IgD-negative memory B cell (primary cell): ENCODE results near the gene LAMP5. TPM values are rescaled to one million over a fixed set of nuclear protein-coding genes. Genes with fewer than 3 reads are reported as not detected.

Source experiments
- H3K27ac Mint-ChIP-seq, 3 donors: one replicate each; pipeline ENCODE4 v1.8.0; 2020 to 2022; ENCODE audit warnings: mild to moderate bottlenecking in 3 of 3, mixed read lengths in 3 of 3, moderate library complexity in 1 of 3
- H3K27me3 Mint-ChIP-seq: one replicate; pipeline ENCODE4 v1.8.0; 2021; ENCODE audit warnings: mixed read lengths
- H3K36me3 Mint-ChIP-seq: one replicate; pipeline ENCODE4 v1.8.0; 2020; ENCODE audit warnings: mild to moderate bottlenecking, mixed read lengths
- H3K4me1 Mint-ChIP-seq, 3 donors: one replicate each; pipeline ENCODE4 v1.8.0; 2020 to 2022; ENCODE audit warnings: mixed read lengths in 3 of 3, mild to moderate bottlenecking in 1 of 3
- H3K4me3 Mint-ChIP-seq, 4 donors: one replicate each; pipeline ENCODE4 v1.8.0; 2020 to 2022; ENCODE audit warnings: mild to moderate bottlenecking in 4 of 4, mixed read lengths in 4 of 4, moderate library complexity in 3 of 4
- H3K9me3 Mint-ChIP-seq, 3 donors: one replicate each; pipeline ENCODE4 v1.8.0; 2020 to 2021; ENCODE audit warnings: mixed read lengths in 3 of 3, mild to moderate bottlenecking in 1 of 3
- polyA plus RNA-seq: library from polyadenylated mRNA; unstranded; fragments of 300-500 nt; fragmentation: Illumina TruSeq; gene quantifications from one replicate; pipeline ENCODE4 v1.2.3, GENCODE V29; 2021

Gene LAMP5
- polyA plus RNA-seq, 1 donor from 2014 or later: 1.9 TPM

DNA sequence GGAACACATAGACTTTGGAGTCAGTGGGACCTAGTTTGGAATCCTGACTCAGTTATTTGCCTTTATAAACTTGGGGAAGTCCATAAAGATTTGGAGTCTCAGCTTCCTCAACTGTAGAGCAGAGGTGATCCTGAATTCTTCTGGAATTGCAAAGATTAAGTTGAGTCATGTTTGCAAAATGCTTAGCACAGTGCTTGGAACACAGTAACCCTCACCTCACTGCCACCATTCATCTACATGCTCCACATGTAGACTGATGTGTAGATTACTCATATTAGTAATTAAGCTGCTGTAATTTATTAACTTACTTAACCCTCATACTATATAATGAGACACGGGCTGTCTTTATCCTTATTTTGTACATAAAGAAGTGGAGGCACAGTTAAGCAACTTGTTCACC is 61.4 kb downstream of the LAMP5 start:
- H3K4me1 Mint-ChIP-seq: peaks cover 0 to 1% (median 0%) of the 10 kb centered on the region in 3 donors
- peaks cover 3% of the 10 kb centered on the region for H3K27me3 Mint-ChIP-seq
- no peak overlapping the region for H3K27ac Mint-ChIP-seq
- H3K4me3 Mint-ChIP-seq: no peak overlapping the region
- peaks cover 0 to 5% (median 0%) of the 10 kb centered on the region in 3 donors for H3K9me3 Mint-ChIP-seq
- no peaks in the 10 kb centered on the region for H3K36me3 Mint-ChIP-seq

DNA sequence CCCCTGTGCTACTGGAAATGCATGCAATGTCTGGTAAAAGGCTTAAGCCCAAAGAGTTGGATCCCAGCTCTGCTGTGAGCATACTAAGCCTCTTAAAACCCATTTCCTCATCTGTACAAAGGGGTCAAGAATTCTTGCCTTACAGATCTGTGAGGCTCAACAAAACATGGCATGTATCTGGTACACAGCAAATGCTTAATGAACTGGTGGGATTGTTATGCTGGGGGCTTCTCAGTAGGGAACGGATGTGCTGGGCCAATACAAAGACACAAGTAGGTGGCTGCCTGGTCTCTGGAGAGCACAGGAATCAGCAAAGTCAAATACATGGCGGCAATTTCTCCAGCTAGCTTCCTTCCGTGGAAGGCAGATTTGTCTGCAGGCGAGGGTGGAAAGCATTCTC is 62.3 kb downstream of the LAMP5 start:
- Mint-ChIP-seq H3K27ac (no peak overlapping the region), H3K36me3 (no peaks in the 10 kb centered on the region), H3K4me1 (peaks cover 0 to 1% (median 0%) of the 10 kb centered on the region in 3 donors), H3K4me3 (no peak overlapping the region), H3K27me3 (peaks cover 3% of the 10 kb centered on the region), H3K9me3 (peaks cover 0 to 5% (median 0%) of the 10 kb centered on the region in 3 donors)

- Mint-ChIP-seq H3K36me3 (no peaks in the 10 kb centered on the region), H3K27ac (no peak overlapping the region), H3K4me3 (no peak overlapping the region), H3K4me1 (peaks cover 0 to 1% (median 0%) of the 10 kb centered on the region in 3 donors), H3K9me3 (peaks cover 0 to 5% (median 0%) of the 10 kb centered on the region in 3 donors), H3K27me3 (peaks cover 3% of the 10 kb centered on the region)
These were observed 63.0 kb downstream of the LAMP5 start for GRCh38 chr20:9577397-9577796.

- H3K9me3 Mint-ChIP-seq: peaks cover 0 to 2% (median 0%) of the 10 kb centered on the region in 3 donors
- no peak overlapping the region for H3K4me3 Mint-ChIP-seq
- H3K27ac Mint-ChIP-seq: no peak overlapping the region
- H3K27me3 Mint-ChIP-seq: peaks cover 3% of the 10 kb centered on the region
- no peaks in the 10 kb centered on the region for H3K4me1 Mint-ChIP-seq
- no peaks in the 10 kb centered on the region for H3K36me3 Mint-ChIP-seq
These were observed 64.2 kb downstream of the LAMP5 start for GRCh38 chr20:9578594-9578993.
